ENCODE data around the gene ADAMTSL3. TPM values are rescaled to one million over a fixed set of nuclear protein-coding genes. Genes with fewer than 3 reads are reported as not detected.

The ADAMTSL3 gene
- total RNA-seq, 1 experiment from 2014 or later: 0.07 TPM

DNA sequence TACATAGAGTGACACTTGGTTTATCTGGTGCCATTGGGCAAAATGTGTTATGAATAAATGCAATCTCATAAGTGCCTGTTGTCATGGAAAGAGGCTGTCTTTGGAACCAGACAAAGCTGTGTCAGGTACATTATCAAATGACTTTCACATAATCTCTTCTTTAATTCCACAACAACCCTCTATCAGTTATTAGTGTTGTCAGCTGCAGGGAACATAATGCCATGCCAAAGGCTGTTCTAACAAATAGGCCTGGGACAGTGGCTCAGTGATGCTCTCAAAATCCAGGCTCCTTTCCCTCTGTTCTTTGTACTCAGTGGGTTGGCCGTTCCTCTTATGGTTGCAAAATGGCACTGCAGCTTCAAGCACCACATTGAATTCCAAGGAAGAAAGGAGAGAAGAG lies 91.8 kb downstream of the ADAMTSL3 start:
- Mint-ChIP-seq H3K4me3 (ENCODE audit: unreplicated experiment) (no peak overlapping the region), H3K27me3 (ENCODE audit: insufficient read depth, unreplicated experiment) (peaks cover 8% of the 10 kb centered on the region), H3K36me3 (ENCODE audit: insufficient read depth, unreplicated experiment) (no peaks in the 10 kb centered on the region), H3K9me3 (ENCODE audit: unreplicated experiment) (no peaks in the 10 kb centered on the region), H3K4me1 (ENCODE audit: low read depth, unreplicated experiment) (no peaks in the 10 kb centered on the region), H3K27ac (ENCODE audit: unreplicated experiment) (no peak overlapping the region)
- Histone ChIP-seq H3K4me3 (ENCODE audit: low read depth, low read length) (no peak overlapping the region), H3K36me3 (ENCODE audit: control insufficient read depth, insufficient read depth, low read length) (no peaks in the 10 kb centered on the region), H3K9me3 (no peaks in the 10 kb centered on the region), H3K27me3 (replicated peaks; ENCODE audit: control insufficient read depth, insufficient read depth, low read length) (no peaks in the 10 kb centered on the region), H3K4me1 (no peaks in the 10 kb centered on the region)
- CTCF ChIA-PET: no interaction called here
- POLR2A ChIA-PET: no interaction called here
- BruUV-seq (replicated peaks): no TSS peak
- DNase-seq: no peak
- intact Hi-C loops (cut with micrococcal nuclease; ENCODE audit: unreplicated experiment): loop anchor here (5.0 kb wide), 1 partner anchor 178 kb away; no protein-coding TSS in a partner anchor
- TF ChIP-seq, protein P1, sequence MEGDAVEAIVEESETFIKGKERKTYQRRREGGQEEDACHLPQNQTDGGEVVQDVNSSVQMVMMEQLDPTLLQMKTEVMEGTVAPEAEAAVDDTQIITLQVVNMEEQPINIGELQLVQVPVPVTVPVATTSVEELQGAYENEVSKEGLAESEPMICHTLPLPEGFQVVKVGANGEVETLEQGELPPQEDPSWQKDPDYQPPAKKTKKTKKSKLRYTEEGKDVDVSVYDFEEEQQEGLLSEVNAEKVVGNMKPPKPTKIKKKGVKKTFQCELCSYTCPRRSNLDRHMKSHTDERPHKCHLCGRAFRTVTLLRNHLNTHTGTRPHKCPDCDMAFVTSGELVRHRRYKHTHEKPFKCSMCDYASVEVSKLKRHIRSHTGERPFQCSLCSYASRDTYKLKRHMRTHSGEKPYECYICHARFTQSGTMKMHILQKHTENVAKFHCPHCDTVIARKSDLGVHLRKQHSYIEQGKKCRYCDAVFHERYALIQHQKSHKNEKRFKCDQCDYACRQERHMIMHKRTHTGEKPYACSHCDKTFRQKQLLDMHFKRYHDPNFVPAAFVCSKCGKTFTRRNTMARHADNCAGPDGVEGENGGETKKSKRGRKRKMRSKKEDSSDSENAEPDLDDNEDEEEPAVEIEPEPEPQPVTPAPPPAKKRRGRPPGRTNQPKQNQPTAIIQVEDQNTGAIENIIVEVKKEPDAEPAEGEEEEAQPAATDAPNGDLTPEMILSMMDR (IDR thresholded peaks at IDR 0.05; ENCODE audit: insufficient read depth in 1 of 2, low read depth in 1 of 2, low read length in 1 of 2, severe bottlenecking in 1 of 2, unreplicated experiment in 1 of 2): no peak

DNA sequence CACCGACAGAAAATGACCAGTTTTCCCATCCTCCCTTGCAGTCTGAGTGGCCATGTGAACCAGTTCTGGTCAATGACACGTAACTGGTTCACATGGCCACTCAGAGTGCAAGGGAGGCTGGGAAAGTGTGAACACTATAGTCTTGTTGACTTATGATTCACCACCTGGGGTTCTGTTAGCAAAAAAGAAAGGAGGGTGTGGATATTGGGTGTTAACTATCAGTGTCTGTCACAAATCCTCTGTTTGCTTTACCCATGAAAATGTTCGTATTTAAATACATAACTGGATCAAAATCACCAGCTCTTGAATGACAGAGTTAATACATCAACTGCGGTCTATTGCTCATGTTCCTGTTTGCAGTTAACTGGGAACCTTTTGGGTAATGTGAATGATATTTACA lies 92.3 kb downstream of the ADAMTSL3 start:
- H3K36me3 Mint-ChIP-seq (ENCODE audit: insufficient read depth, unreplicated experiment): no peaks in the 10 kb centered on the region
- intact Hi-C loops (cut with micrococcal nuclease; ENCODE audit: unreplicated experiment): loop anchor here (5.0 kb wide), 1 partner anchor 179 kb away; no protein-coding TSS in a partner anchor
- Histone ChIP-seq H3K4me3 (ENCODE audit: low read depth, low read length) (no peak overlapping the region), H3K4me1 (no peaks in the 10 kb centered on the region), H3K36me3 (ENCODE audit: control insufficient read depth, insufficient read depth, low read length) (no peaks in the 10 kb centered on the region), H3K27me3 (replicated peaks; ENCODE audit: control insufficient read depth, insufficient read depth, low read length) (no peaks in the 10 kb centered on the region), H3K9me3 (no peaks in the 10 kb centered on the region)
- BruUV-seq (replicated peaks): no TSS peak
- H3K27me3 Mint-ChIP-seq (ENCODE audit: insufficient read depth, unreplicated experiment): peaks cover 8% of the 10 kb centered on the region
- no peaks in the 10 kb centered on the region for H3K4me1 Mint-ChIP-seq (ENCODE audit: low read depth, unreplicated experiment)
- ChIA-PET CTCF (interaction anchor here (1.2 kb wide), 1 partner anchor 181 kb away, joined by 4 read pairs; no protein-coding TSS in a partner anchor), POLR2A (no interaction called here)
- no peak for DNase-seq
- H3K9me3 Mint-ChIP-seq (ENCODE audit: unreplicated experiment): no peaks in the 10 kb centered on the region
- TF ChIP-seq, protein P1 (IDR thresholded peaks at IDR 0.05; ENCODE audit: insufficient read depth in 1 of 2, low read depth in 1 of 2, low read length in 1 of 2, severe bottlenecking in 1 of 2, unreplicated experiment in 1 of 2): no peak
- H3K4me3 Mint-ChIP-seq (ENCODE audit: unreplicated experiment): no peak overlapping the region
- H3K27ac Mint-ChIP-seq (ENCODE audit: unreplicated experiment): no peak overlapping the region

- ChIA-PET CTCF (interaction anchor here (1.2 kb wide), 1 partner anchor 182 kb away, joined by 4 read pairs; no protein-coding TSS in a partner anchor), POLR2A (no interaction called here)
- no peaks in the 10 kb centered on the region for H3K9me3 ChIP-seq
- no peaks in the 10 kb centered on the region for H3K4me1 ChIP-seq
- TF ChIP-seq, protein P1 (IDR thresholded peaks at IDR 0.05; ENCODE audit: insufficient read depth in 1 of 2, low read depth in 1 of 2, low read length in 1 of 2, severe bottlenecking in 1 of 2, unreplicated experiment in 1 of 2): peak in 1 of 2 experiments; percentile 11
- BruUV-seq (replicated peaks): no TSS peak
- H3K36me3 Mint-ChIP-seq (ENCODE audit: insufficient read depth, unreplicated experiment): no peaks in the 10 kb centered on the region
- no peak for DNase-seq
- intact Hi-C loops (cut with micrococcal nuclease; ENCODE audit: unreplicated experiment): loop anchor here (5.0 kb wide), 1 partner anchor 180 kb away; no protein-coding TSS in a partner anchor
- no peaks in the 10 kb centered on the region for H3K27me3 ChIP-seq (replicated peaks; ENCODE audit: control insufficient read depth, insufficient read depth, low read length)
- no peak overlapping the region for H3K4me3 ChIP-seq (ENCODE audit: low read depth, low read length)
- H3K9me3 Mint-ChIP-seq (ENCODE audit: unreplicated experiment): no peaks in the 10 kb centered on the region
- H3K36me3 ChIP-seq (ENCODE audit: control insufficient read depth, insufficient read depth, low read length): no peaks in the 10 kb centered on the region
- H3K4me1 Mint-ChIP-seq (ENCODE audit: low read depth, unreplicated experiment): no peaks in the 10 kb centered on the region
- H3K27me3 Mint-ChIP-seq (ENCODE audit: insufficient read depth, unreplicated experiment): peaks cover 8% of the 10 kb centered on the region
- no peak overlapping the region for H3K27ac Mint-ChIP-seq (ENCODE audit: unreplicated experiment)
- H3K4me3 Mint-ChIP-seq (ENCODE audit: unreplicated experiment): no peak overlapping the region
Measured at GRCh38 chr15:83747050-83747717, 93.3 kb downstream of the ADAMTSL3 start.

Data from Caco-2 (cell line).